CD4-positive, alpha-beta T cell treated with Interferon gamma for 1 hour (primary cell): ENCODE data around the gene SLC4A9.

ENCODE experiments used
- DNase-seq: peaks from one replicate; pipeline ENCODE4 v3.0.0-alpha.2; 2020

The SLC4A9 gene, protein sequence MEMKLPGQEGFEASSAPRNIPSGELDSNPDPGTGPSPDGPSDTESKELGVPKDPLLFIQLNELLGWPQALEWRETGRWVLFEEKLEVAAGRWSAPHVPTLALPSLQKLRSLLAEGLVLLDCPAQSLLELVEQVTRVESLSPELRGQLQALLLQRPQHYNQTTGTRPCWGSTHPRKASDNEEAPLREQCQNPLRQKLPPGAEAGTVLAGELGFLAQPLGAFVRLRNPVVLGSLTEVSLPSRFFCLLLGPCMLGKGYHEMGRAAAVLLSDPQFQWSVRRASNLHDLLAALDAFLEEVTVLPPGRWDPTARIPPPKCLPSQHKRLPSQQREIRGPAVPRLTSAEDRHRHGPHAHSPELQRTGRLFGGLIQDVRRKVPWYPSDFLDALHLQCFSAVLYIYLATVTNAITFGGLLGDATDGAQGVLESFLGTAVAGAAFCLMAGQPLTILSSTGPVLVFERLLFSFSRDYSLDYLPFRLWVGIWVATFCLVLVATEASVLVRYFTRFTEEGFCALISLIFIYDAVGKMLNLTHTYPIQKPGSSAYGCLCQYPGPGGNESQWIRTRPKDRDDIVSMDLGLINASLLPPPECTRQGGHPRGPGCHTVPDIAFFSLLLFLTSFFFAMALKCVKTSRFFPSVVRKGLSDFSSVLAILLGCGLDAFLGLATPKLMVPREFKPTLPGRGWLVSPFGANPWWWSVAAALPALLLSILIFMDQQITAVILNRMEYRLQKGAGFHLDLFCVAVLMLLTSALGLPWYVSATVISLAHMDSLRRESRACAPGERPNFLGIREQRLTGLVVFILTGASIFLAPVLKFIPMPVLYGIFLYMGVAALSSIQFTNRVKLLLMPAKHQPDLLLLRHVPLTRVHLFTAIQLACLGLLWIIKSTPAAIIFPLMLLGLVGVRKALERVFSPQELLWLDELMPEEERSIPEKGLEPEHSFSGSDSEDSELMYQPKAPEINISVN

DNA sequence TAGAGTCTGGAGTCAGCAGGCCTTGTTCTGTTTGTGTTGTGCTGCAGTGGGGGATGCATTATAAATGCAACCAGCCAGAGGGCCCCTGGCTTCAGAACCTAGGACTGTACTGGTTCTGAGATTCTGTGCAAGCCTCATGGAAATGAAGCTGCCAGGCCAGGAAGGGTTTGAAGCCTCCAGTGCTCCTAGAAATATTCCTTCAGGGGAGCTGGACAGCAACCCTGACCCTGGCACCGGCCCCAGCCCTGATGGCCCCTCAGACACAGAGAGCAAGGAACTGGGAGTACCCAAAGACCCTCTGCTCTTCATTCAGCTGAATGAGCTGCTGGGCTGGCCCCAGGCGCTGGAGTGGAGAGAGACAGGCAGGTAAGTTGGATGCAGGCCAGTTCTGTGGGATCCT, at the start of gene SLC4A9:
SLC4A9 (plus strand) TSS at position 94 of the 400 bp plus-strand sequence; CDS start at position 137, 43 bp downstream.
- DNase-seq: no peak

DNA sequence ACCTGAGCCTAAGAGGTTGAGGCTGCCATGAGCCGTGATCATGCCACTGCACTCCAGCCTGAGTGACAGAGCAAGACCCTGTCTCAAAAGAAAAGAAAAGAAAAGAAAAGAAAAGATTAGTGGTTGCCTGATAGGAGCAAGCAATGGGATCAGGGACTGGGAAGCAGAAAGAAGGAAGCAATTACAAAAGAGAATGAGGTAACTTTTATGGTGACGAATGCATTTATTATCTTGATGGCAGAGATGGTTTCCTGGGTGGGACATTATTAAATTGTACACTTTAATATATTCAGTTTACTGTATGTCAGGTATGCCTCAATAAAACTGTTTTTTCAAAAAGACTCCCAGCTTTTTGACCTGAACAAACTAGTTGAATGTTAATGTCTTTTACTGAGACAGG, 49.6 kb upstream of the SLC4A9 start:
- no peak for DNase-seq

DNA sequence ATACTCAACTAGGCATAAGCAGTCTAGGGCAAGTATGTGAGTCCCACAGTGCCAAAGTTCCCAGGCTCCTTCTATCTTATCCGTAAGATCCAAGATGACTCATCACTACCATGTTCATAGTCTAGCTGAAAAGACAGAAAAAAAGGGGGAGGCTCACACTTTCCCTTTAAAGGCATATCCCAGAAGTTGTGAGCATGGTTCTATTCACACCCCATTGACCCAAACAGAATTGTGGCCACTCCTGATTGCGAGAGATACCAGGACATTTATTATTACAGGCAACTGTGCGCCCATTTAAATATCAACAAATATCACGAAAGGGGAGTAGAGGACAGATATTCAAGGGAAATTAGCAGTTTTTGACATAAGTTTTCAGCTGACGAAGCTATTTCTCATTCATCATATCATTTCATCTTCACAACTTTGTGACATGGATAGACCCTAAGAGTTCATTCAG, 49.0 kb upstream of the SLC4A9 start:
- no peak for DNase-seq

DNA sequence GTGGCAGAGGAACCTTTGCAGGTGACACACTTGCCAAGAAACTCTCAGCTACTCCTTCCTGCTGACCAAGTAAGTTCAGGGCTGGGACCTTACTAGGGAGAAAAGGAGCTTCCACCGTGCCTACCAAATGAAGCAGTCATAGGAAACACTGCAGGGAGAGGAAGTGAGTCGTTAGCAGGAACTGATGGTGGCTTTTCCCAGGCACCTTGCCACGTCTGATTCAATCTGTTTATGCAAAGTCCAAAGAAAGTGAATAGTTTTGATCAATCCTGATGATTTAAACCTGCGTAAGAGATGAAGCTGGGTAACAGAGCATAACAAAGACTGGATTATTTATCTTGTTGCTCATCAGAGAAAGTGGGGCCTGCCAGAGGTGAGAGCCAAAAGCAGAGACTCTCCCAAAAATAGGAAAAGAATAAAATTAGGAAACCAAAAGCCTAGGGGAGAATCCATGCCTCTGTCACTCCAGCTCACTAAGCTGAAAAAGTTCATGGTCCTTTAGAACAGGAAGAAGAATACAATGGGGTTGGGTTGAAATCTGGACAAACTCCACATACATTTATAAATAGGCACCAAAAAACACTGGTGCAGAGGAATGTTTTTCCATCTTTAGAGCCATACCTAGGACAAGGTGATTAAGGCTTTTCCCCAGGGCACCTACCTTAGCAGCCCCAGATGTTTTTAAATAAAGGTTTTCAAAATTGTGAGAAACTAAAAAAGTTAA, 47.8 kb upstream of the SLC4A9 start:
- peak; percentile 13 for DNase-seq

DNA sequence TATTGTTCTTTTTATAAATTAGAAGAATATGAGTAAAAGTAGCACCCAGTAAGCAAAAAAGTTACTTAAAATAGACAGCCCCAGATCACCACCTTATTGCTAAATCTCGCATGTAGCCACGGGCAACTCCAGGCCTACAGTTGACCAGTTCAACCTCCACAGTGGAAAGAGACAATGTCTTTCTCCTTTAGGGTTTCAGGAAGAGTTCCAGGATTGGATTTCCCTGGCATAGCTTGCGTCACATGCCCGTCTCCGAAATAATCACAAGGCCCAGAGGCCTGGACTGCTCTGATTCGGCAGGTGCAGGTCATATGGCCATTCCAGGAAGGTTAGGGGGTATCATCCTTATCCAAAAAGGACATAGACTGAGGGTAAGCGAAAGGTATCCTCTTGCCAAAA, 47.2 kb upstream of the SLC4A9 start:
- DNase-seq: no peak

DNA sequence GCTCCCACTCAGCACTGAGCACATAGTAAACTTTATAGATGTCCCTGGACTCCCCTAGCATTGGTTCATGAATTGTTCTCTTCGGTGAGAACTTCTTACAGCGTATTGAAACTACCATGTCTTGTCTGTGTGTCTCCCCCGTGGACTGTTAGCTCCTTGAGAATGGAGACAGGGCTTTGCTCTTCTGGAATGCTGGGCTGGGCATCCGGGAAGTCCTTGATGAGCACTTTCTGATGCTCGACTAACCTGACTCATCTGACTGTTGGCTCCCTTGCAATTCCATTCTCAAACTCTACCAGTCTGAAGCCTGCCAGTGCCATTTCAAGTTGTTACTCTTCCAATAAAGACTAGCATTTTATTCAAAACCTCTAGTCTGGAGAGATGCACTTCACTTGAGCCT, 42.1 kb upstream of the SLC4A9 start:
- no peak for DNase-seq

DNA sequence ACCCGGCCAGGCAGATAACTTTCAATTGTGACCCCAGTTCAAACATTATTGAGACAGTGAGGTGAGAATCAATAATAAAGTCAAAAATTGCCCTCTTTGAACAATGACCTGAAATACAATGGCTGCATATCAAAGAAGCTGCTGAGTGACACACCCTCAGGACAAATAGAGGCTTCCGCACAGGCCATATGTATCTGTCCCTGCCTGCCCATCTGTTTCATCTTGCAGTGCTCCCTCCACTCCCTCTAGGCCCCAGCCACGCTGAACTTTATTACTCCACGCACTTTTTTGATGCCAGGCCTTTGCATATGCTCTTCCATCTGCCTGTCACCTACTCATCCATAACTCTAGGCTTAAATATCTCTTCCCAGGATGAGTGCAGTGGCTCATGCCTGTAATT, 41.2 kb upstream of the SLC4A9 start:
- DNase-seq: no peak

DNA sequence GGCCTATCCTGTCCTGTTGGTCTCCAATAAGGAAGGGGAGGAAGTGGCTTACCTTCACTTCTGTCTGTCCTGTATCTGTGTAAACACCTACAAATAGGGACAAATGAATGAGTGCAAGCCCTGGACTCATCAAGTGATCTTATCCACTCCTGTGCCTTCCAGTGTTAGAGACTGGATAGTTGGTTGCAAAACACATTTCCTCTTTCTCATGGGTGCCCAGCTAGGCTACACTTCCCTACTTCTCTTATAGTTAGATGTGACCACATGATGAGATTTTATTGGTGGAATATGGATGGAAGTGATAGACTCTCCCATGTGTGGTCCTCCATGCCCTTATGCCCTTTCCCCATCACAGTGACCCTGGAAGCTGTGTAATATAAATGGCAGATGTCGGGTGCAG, 40.2 kb upstream of the SLC4A9 start:
- DNase-seq: no peak

DNA sequence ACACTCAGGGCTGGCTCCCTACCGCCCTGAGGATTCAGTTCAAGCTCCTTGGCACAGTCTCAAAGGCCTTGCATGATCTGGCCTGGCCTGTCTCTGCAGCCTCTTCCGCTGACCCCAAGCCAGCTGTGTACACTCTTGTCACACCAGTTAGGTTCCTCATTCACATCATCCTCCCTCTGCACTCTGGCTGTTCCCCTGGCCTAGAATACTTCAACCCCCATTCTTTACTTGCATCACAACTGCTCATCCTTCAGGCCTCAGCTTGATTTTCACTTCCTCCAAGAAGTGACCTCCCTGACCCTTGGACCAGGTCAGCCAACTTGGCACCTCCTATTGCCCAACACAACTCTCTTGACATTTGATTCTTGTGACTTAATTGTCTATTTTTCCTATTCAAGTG, 38.2 kb upstream of the SLC4A9 start:
- peak; percentile 67 for DNase-seq

DNA sequence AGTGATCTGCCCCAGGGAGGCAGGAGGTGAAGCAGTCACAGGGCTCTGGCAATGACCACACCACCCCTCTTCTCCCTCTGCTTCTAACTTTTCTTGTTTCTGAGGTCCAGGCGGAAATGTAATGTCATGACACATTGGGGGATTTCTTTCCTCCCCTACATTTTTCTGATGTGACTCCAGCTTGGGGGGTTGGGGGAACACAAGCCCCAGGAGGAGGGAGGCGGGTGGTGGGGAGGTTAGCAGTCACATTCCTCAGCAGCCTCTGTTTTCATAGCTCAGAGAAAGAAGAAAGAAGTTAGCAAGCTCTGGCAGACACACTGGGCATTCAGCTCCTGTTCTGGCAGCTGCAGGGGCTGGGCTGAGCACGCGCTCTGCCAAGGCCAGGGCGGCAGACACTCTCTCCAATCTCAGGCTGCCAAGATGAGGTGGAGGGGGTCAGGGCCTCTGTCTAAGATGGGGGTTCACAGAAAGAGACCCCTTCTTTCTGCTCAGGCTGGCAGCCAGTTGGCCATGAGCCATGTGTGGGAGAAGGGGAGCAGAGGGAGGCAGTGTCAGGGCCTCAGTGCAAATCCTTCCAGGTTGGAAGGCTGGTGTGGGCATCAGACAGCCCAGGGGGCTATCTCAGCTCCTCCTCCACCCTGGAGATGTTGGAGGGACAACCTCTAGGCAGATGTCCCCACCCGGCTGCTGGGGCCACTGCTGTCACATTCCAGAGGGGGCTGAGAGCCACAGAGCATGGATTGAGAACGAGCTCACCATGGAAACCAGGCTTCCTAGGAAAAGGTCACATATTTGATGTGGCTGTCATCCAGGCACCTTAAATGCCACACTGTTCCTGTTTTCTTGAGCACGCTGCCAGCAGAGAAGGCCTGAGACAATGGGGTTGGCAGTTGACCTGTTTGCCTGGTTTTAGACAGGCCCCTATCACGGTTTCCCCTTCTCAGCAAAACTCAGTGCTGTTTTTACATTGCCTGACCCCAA, 37.0 kb upstream of the SLC4A9 start:
- DNase-seq: no peak

DNA sequence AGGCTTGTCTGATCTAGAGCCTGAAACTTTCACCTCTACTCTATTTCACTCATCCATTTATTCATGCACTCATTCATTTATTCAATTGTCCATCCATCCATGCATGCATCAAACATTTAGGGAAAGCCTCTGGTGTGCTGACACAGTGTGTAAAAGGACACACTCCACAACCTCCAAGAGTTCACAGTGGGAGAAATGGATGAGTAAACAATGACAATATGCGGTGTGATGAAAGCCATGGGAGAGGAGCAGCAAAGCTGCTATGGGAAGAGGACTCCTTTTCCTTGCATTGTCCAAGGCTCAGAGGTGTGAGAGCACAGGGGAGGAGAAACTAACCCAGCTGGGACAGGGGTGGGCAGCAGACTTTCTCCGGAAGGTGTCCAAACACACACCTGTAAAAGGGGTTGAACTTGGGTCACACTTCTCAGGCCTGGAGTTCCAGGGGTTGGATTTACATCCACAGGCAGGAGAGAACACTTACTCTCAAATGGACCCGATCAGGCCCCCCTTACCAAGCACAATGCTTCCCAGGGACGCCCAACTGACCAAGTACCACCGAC, 35.9 kb upstream of the SLC4A9 start:
- DNase-seq: no peak

DNA sequence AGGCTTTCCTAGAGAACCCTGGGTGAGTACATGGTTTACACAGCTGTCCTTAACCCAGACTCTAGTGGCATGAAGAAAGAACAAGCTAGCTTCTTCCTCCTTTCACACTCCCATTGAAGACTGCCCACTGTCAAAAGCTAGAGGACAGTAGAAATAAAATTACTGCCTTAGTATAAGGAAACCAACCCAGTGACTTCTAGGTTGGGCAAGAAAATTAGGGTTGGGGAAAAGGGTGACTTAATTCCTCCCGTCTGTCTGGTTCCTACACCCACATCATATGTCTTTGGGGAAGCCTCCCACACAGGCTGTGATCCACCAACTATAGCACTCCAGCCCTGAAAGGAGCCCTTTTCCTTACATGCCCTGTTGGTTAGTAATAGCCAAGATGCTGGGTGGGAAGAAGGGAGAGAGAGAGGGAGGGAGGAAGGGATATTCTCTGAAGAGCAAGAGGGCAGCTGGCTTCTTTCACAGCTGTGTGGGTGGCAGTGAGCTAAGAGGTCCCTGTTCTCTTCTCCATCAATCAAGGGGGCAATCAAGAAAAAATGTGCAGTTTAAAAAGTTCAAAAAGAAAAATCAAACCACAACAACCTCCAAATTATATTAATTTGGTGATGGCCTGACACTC, 35.3 kb upstream of the SLC4A9 start:
- DNase-seq: no peak

DNA sequence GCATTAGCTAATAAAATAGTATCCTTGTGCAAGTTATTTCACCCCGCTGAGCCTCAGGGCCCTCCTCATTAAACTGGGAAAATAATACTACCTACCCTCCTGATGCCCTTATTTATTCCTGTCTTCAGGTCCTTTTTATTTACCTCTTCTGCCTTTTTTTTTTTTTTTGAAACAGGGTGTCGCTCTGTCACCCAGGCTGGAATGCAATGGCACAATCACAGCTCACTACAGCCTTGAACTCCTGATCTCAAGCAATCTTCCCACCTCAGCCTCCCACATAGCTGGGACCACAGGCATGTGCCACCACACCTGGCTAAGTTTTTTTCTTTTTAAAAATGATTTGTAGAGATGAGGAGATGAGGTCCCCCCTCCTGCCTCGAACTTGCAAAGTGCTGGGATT, 34.5 kb upstream of the SLC4A9 start:
- DNase-seq: no peak

DNA sequence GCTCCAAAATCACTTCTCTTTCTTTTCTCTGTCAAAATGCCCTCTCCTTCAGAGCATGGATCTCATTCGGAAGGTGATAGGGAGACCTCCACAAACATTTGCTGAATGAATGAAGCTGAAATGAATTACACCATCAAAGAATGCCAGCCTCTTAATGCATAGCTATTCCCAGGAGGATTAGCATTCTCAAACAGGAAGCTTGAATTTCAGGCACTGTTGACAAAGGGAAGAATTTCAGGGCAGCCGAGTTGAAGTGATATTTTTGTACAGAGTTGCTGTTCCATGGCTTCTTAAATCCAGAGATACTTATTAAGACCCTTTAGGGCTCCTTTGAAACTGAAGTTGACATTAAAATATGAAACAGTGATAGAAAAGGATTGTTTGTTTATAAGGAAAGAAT, 32.4 kb upstream of the SLC4A9 start:
- no peak for DNase-seq

DNA sequence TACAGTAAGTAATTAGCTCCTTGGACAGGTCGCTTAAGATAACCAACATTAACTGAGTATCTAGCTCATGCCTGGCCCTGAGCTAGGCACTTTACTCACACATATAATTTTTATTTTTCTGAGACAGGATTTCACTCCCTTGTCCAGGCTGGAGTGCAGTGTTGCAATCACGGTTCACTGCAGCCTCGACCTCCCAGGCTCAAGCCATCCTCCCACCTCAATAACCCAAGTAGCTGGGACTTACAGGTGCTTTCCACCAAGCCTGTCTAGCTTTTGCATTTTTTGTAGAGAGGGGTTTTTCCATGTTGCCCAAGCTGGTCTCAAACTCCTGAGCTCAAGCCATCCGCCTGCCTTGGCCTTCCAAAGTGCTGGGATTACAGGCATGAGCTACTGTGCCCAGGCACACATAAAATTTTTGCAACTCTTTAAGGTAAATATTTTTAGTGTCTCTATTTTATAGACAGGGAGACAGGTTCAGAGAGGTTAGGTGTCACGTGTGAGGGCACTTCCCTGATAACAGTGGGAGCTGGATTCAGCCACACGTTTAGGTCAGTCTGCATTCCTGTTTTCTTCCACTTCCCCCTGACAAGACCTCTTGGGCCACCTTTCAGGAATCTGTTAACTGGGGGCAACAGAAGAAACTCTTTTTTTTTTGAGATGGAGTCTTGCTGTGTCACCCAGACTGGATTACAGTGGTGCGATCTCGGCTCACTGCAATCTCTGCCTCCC, 31.8 kb upstream of the SLC4A9 start:
- DNase-seq: no peak

DNA sequence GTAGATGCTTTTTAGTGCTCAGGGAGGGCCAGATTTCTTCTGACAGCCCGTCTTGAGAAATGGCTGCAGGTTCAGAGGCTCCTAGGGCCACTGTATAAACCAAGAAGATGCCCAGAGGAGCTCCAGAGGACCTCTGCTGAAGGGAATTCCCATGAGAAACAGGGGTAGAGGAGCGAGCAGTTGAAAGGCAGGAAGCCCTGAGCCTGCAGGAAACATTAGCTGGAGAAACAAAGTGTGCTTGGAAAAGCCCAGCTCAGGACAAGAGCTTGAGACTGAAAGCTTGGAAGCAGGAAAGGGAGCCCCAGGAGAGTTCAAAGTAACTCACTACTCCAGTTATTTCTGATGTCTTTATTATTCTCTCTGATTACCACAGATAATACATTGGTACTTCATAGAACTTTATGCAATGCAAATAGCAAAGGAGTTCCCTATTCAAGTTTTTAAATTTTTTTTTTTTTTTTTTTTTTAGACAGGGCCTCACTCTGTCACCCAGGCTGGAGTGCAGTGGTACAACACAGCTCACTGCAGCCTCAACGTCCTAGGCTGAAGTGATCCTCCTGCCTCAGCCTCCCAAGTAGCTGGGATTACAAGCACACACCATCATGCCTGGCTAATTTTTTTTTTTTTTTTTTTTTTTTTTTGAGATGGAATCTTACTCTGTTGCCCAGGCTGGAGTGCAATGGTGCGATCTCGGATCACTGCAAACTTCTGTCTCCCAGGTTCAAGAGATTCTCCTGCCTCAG, 30.1 kb upstream of the SLC4A9 start:
- no peak for DNase-seq

DNA sequence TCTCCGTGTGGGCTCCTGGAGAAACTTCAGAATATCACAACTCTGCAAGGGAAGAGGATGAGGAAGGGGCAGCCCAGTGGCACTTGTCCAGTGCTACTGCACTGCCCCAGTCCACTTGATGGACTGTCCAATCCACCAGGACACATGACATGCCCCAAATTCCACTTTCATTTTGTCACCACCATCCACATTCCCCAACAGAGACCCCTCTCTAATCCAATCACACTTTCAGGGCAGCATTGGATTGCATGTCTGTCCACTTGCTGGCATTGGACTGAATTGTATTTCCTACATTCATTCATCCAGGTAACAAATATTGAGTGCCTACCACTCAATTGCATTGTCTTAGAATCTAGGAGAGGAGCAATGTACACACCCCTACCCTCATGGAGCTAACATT, 28.4 kb upstream of the SLC4A9 start:
- no peak for DNase-seq

DNA sequence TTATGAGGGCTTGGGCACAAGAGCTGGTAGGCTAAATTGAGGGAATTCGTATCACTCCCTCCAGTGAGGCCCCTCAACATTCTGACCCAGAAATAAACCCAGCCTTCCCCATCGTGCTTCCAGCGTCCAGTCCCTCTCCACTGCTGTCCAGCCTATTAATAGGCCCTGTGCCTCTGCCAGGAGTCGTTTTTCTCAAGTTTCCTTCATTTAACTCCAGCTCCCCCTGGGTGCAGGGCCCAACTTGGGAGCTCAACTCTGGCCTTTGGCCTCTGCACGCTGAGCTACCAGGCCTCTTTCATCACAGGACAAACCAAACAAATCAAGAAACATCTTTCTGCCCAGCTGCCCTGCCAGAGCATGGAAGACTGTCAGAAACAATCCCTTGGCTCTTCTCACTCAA, 23.6 kb upstream of the SLC4A9 start:
- no peak for DNase-seq

DNA sequence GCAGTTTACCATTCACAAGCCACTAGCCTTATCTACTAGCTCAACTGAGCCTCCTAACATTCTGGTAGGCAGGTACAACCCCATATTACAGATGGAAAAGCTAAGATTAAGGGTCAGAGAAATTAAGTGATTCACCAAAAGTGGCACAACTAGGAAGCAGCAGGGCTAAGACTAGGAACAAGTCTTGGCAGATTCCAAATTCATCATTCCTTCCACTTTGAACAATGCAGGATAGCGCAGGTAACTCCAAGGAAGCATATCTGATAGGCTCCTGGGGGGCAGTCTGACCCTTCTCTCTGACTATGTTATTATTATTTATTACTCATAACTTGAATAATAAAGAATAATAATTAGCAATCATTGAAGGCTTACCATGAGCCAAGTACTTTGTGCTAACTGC, 22.1 kb upstream of the SLC4A9 start:
- DNase-seq: no peak

DNA sequence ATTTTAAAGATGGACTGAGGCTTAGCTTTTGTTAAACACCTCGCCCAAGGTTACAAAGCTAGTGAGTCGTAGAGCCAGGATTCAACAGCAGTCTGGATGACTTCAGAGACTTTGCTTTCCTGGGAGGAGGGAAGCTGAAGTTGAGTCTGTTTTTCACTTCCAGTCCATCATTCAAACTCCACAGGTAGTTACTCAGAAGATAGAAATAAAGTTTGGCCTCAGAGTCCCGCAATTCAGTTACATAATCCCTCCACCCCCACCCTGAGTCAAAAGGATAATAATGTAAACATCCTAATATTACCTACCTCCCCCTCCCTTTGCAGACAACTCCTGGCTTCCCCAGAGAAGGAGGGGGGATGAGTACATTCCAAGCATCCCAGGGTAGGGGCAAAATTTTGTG, 21.7 kb upstream of the SLC4A9 start:
- DNase-seq: no peak
